ENCODE results near the gene TSPAN9.

The TSPAN9 gene

DNA sequence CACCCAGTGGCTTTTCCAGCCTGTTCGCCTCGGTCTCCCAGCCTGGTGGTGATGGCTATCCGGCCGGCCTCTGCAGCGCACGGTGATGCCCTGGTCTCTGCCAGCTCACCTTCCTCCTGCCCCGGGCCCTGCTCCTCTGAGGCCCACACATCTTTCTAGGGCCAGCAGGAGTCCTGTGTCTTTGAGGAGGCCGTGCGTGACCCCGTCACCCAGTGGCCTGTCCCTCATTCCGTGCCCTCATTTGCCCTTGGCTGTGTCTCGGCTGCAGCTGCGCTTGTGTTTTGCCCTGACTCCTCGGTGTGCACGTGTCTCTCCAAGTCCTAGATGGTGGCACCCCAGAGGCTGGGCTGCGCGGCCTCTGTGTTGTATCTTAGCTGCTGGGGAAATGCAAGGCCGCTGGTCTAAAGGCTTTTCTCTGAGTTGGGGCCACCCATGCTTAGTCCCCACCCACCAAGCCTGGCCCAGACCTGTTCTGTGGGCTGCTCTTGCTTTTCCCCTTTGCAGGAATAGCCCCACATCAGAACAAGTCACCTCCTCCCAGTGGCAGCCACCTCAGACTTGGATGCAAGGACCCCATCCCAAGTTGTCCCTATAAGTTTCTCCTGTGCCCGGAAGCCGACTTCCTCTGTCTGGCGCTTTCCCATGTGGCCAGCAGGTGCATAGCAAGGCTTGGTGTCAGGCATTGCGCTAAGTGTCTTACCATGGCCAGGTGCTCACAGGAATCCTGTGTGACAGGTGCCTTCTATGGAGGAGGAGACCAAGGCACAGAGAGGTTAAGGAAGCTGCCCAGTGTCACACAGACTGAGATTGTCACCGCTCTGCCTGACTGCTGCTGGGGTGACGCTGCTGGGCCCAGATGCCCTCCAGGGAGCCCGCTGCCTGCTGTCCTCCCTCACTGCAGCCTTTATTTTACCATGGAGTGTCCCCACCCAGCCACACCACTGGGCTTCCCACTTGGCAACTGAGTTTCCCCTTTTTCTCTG, 64.5 kb downstream of the TSPAN9 start:
- no peak for DNase-seq (ENCODE audit: low read depth in 2 of 2)

DNA sequence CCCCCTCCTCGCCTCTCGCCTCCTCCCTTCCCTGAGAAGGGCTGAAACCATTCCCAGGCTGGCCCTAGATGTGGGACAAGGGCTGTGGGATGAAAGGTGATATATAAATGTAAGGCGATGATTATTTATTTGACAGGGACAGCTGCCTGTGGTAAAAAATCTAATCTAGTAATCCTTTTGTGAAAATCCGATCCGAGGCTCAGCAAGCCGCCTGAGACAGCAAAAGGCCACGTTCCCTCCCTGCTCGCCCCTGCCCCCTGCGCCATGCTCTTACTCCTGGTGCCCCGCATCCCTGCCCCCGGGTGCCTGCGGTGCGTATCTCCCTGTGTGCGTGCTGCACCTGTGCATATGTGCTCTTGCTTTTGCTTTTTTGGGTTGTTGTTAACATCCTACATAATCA, 65.2 kb downstream of the TSPAN9 start:
- no peak for DNase-seq (ENCODE audit: low read depth in 2 of 2)

DNA sequence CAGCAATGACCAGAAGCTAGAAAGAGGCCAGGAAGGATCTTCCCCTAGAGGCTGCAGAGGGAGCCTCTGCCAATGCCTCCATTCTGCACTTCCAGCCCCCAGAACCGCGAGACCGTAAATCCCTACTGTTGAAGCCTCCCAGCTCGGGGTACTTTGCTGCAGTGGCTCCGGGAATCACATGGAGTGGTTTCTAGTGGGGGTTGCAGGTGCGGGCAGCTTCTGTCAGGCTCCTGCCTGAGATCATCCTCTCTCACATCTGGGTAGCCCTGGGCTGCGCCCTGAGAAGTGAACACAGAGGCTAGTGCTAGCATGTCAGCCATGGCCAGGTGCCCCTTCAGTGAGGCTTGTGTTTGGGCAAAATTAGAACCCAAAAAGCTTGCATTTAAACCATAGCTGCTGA, 67.3 kb downstream of the TSPAN9 start:
- no peak for DNase-seq (ENCODE audit: low read depth in 2 of 2)

DNA sequence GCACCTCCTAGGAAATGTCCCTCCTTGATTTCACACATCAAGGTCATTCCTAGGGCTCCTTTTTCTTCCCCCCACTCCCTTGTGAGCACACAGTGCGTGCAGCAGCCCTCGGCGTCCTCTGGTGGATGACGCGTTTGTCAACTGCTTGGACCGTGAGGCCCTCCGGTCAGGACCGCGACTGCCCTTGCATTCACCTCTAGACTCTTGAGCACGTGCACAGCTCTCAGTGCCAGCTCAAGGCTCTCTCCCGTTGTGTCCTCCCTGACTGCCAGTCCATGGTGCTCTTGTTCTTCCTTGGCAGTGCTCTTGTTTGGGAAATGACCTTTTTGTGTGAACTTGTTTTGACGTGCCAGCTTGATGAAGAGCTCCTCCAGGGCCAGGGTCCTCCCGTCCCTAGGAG, 67.9 kb downstream of the TSPAN9 start:
- DNase-seq (ENCODE audit: low read depth in 2 of 2), result no peak

DNA sequence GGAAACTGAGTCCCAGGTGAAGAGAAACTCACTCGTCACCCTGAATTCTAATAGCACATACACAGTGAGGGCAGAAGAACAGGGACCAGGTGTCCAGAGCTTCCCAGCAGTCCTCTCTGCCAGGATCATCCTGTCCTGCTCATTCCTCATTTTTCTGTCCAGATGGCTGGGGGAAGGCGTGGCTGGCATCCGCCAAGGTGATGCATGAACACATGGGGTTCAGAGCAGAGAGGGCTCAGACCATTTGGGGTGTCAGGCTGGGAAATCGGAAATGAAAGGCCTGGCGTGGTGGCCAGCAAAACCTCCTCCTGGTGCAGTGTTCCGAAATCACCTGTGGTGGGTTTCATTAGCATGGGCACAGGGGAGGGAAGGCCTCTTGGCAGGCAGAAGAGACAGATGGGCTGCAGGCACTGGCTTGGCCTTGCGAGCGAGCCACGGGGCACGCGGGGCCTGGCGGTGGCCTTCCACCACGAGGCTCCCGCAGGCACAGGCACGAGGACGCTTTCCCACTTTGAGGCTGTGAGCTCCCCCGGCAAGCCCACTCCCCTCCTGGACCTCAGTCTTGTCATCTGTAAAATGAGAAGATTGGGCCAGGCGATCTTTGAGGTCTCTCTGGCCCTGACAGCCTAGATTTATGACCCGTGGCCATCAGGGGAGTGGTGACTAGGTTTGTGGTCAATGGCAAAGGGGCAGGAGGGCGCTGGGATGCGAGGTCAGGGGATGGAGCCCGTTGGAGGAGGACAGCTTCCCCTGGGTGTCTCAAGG, 68.5 kb downstream of the TSPAN9 start:
- DNase-seq (ENCODE audit: low read depth in 2 of 2), result no peak

DNA sequence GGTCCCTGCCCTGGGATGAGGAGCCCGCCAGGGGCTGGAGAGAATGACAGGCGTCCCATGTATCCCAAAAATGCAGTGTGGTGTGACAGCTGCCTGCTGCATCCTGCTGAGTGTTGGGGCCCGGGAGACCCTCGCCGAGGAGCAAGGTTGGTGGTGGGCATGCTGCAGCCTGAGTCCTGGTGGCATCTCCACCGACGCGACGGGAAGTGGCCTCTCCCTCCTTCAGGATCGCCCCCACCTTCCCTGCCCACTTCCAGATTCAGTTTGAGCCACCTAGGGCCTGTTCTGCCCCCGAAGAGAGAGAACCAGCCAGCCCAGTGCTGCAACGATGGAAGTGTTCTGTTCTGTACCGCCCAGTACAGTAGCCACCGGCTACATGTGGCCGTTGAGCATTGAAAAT, 70.1 kb downstream of the TSPAN9 start:
- no peak for DNase-seq (ENCODE audit: low read depth in 2 of 2)

DNA sequence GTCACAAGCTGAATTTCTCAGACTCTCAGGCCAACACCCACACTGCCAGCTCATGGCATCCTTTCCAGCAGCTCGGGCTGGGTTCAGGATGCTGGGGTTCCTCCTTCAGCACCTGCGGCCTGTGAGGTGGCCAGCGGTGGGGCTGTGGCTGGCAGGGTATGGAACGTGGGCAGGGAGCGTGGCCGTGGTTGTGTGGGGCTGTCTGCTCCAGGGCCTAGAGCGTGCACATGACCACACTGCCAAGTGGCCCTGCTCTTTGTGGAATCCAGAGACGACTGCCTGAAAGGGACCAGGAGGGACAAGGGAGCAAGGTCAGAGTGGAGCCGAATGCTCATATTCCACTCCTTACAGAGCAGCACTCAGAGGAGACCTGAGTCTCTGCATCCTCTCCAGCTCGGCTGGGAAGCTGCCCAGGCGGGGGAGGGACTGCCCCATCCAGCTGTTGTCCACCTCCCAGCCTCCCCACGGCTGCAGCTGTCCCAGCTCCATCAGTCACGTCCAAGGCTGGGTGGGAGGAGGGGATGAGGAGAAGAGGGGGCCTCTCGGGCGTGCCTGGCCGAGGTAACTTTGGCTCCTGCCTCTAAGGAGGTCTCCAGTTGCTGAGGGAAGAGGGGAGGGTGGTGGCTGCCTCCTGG, 71.3 kb downstream of the TSPAN9 start:
- DNase-seq (ENCODE audit: low read depth in 2 of 2), result no peak

DNA sequence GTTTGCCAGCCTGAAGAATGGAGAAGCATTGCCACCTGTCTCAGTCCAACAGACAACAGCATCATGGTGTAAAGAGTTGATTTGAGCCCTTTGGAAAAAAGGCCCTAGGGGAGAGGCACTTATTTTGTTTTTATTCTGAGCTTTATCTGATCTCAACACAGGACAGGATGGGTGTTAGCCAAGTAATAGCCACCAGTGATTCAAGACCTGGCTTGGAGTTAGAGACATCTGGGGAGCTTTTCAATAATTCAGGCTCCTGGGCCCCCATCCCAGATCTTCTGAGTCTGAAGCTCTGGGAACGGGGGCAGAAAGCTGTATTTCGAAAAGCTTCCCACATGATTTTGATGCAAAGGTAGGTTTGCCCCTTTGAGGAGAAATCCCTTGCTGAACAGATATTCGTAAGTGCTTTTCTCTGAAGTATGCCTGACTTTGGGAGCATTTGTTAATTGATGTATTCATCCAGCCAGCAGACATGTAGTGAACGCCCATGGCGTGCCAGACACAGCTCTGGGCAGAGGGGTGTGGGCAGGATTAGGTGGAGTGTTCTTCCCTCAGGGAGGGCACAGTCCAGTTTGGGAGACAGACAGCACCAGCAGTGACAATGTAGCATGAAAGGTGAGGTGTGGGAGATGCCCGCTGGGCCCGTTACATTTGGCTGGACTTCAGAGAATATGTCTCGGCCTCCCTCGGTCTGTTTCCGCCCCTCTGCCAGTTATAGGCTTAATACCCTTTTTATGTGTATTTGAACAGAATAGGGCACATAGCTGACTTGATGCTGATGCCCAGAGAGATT, 72.5 kb downstream of the TSPAN9 start:
- DNase-seq (ENCODE audit: low read depth in 2 of 2), result no peak

DNA sequence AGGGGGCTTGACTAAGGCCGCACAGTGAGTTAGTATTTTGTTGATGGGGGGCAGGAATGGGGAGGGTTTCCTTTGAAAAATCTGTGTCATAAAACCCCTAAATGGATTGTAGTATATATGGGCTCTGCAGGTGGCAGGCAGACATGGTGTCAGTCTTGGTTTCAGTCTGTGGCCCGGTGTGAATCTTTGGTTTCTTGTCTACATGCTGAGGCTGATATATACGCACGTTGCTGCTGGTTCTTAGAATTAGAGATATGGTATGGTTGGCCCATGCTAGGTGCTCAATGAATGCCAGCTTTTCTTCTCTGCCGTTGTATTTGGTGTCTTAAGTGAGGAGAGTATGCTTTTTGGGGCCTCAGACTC, 73.1 kb downstream of the TSPAN9 start:
- DNase-seq (ENCODE audit: low read depth in 2 of 2), result no peak

DNA sequence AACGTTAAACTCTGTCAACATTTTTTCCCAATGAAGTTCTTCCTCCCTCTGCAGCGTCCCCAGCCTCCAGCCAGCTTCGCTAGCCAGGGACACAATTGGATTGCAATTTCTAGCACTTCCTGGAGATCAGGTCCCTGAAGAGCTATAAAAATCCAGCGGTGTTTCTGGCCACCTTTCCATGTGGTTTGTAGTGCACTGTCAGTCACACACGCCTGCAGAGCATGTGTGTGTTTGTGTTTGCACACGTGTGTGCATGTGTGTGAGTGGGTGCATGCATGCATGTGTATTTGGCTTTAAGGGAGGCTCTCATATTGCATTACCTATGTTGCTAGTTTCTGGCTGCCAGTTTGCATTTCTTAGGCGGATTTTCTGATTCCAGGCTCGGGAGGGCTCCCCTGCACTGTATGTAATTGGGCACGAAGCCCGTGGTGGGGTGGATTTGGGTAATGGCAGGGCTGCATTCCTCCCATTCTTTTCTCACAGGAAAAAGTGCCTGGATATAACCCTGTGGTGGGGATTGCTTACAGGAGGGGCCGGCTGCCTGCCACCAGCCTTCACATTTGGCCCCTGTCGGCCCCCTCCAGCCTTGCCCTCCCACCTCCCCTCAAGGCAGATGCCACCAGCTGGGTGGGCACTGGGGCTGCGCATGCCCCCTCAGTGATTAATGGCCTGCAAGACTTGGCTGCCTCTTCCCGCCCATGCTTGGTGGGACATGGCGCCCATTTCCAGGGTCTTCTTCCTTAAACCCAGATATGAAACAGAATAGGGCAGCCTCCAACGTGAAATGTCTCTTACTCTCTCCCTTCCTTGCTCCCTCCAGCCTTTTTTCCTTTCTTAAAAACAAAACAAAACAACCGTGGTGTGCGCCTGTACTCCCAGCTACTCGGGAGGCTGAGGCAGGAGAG, 74.0 kb downstream of the TSPAN9 start:
- DNase-seq (ENCODE audit: low read depth in 2 of 2), result no peak

DNA sequence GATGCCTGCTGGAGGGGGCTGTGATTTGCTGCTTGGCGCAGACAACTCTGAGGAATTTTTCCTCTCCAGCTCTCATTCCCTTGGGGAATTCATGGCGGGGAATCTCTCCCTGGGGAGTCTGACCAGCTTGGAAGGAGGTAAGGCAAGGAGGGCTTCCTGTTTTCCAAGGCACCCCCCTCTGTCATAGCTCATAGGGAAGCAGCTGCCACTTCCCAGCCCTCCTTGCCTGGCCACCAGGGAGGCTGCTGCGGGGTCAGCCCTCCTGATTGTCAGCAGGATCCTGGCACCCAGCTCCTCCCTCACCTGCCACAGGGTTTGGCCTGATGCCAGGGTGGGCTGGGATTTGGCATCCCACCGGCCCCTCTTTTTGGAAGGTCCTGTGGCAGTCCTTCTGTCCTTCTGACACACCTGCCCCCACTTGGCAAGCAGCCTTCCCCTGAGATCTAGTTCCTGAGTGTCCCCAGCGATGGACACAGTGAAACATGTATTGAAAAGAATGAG, 74.9 kb downstream of the TSPAN9 start:
- no peak for DNase-seq (ENCODE audit: low read depth in 2 of 2)

DNA sequence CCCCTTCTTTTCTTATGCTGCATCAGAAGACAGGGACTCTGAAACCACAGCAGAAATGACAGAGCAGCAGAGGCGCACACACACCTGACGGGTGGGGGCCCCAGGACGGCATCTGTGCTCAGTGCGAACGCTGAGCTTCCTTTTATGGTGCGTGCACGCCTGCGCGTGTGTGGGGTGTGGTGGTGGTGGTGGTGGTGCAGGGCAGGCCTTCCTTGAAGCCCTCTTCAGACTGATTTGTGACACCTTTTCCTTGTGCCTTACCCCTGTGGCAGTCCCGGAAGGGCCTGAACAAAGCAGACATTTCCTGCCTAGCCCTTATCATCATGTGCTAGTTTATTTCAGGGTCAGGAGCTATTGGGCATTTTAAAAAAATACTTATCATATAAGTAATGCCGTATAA, 75.7 kb downstream of the TSPAN9 start:
- no peak for DNase-seq (ENCODE audit: low read depth in 2 of 2)

DNA sequence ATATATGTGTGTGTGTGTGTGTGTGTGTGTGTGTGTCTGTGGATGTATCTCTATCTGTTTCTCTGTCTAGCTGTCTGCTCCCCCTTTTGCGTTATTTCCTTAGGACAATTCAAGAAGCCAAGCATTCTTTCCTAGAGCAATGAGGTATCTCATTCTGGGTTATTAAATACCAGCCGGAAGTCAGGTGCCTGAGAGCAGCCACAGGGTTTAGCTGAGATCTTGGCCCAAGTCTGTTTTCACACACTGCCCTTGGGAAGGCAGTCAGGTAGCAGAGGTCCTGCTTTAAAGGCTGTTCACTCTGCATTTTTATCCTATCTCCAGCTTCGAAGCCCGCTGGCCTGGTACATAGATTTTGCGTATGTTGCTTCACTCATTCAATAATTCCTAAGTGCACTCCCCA, 76.8 kb downstream of the TSPAN9 start:
- no peak for DNase-seq (ENCODE audit: low read depth in 2 of 2)

DNA sequence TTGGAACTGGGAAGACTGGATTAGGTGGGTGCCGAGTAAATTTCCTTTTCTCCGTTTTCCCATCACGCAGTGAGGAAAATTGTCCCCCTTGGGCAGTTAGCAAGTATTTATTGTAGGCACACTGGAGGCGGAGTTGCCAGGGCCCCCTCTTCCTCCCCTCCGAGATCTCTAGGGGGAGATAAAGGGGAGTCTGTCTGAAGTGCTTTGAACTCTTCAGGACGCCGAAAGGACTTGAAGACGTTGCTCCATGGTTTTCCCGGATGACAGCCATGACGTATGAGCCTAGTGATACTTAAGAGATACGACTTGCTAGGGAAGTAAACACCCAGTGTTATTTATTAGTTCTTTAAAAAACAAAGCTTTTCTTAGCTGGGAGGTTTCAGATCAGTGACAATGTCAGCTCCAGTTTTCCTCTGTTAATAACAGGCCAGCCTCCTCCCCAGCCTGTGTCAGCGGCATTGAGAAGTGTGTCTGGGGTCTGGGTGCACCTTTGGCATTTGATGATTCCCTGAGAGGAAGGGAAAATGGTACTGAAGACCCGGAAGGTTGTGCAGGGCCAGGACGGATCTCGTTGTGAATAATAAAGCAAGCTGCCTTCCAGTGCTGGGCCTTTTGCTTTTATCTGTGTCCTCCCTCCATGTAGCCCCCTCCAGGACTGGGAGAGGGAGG, 78.7 kb downstream of the TSPAN9 start:
- DNase-seq (ENCODE audit: low read depth in 2 of 2), result no peak

DNA sequence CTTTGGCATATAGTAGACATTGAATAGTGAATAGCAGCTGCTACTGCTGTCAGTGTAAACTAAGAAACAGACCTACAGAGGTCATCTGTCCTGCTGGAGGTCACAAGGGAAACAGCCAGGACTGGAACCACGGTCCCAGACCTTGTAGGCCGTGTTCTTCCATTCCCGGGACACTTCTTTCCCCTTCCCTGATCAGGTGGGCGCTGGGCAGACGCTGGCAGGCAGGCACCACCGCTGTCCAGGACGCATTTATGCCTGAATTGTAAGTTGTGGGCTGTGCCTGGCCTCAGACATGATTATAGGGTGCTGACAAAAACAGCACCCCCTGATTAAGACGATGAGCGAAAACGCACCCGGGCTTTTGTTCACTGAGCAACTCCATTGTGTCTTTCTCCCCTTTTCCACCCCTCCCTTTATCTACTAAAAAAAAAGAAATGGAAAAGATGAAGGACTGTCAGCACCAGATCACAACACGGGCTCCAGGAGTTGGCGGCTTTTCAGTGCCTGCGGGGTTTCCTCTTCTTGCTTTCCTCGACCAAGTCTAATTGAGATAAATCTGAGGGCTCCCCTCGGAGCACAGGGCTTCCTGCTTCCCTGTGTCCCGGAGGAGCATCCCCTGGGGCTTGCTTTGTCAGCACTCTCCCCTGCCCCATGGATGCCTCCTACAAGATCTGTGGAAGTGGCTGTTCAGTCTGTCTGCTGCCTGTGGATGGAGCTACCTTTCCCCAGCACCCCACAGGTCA, 80.6 kb downstream of the TSPAN9 start:
- DNase-seq (ENCODE audit: low read depth in 2 of 2), result no peak

DNA sequence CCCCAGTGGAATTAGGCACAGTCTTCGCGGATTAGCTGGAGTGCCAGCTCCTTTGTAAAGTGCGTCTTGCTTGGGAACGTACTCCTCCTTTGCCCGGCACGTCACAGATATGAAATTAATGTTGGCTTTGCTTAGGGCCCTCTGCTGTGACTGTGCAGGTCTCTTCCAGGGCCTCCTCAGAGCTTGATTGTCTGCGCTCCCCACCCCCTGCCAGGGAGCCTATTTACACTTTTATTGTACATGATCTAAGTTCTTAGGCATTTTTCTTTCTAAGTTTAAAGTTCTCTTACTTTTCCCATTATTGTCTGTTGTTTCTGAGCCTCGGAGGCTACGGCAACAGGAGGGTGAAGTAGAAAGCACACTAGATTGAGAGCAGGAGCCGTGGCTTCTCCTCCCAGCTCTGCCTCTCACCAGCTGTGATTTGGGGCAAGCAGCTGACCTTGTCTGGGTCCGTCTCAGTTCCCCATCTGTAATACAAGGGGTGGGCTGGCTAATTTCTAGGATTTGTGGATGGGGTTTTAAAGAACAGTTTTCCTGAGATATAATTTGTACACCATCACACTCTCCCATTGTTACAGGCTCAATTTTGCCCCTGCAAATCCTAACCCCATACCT, 81.8 kb downstream of the TSPAN9 start:
- no peak for DNase-seq (ENCODE audit: low read depth in 2 of 2)

DNA sequence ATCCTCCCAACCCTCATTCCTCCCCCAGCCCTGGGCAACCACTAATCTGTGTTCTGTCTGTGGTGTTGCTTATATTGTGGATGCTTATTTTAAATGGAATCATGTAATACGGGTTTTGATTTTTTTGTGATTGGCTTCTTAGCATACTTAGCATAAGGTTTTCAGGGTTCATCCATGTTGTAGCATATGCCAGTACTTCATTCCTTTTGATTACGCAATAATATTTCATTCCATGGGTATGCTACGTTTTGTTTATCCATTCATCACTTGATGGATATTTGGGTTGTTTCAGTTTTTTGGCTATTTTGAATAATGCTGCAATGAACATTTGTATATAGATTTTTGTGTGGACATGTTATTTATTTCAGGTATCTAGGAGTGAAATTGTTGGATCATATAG, 82.9 kb downstream of the TSPAN9 start:
- DNase-seq (ENCODE audit: low read depth in 2 of 2), result no peak

DNA sequence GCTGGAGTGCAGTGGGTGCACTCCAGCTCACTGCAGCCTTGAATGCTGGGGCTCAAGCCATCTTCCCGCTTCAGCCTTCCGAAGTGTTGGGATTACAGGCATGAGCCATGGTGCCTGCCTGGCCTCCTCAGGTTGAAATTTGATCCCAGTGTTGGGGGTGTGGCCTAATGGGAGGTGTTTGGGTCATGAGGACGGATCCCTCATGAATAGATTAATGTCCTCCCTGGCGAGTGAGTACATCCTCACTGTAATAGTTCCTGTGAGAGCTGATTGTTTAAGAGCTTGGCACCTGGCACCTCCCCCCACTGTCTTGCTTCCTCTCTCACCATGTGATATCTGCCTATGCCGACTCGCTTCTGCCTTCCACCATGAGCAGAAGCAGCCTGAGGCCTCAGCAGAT, 84.7 kb downstream of the TSPAN9 start:
- DNase-seq (ENCODE audit: low read depth in 2 of 2), result no peak

Measured in stimulated activated CD4-positive, alpha-beta T cell treated with anti-CD3 and anti-CD28 coated beads, Interleukin-1b, Interleukin-23, amount 100 ng/mL, for 4 hours (primary cell).